CD14-positive monocyte (primary cell): Measurements from ENCODE around the gene UBAP2L. TPM values are rescaled to one million over a fixed set of nuclear protein-coding genes. Genes with fewer than 3 reads are reported as not detected.

Experiments
- DNase-seq, 3 donors: peaks; one replicate each; pipeline ENCODE4 v3.0.0-alpha.2; 2011 to 2022
- H2AFZ ChIP-seq: 2 replicates; pipeline ENCODE4 v1.6.0; 2012; ENCODE audit warnings: mild to moderate bottlenecking, low read depth, low read length, inconsistent platforms; ENCODE audit not compliant: insufficient read depth, poor library complexity, severe bottlenecking
- H3K27ac ChIP-seq, 2 donors: 1 replicate in 1 of 2; 2 replicates in 1 of 2; pipeline ENCODE4 v1.5.1; 2012 to 2013; ENCODE audit warnings: low read length in 2 of 2, control low read depth in 1 of 2, inconsistent platforms in 1 of 2, low read depth in 1 of 2, mild to moderate bottlenecking in 1 of 2
- H3K27me3 ChIP-seq, 2 donors: one replicate each; pipeline versions ENCODE4 v1.6.0 to v1.6.1; 2011 to 2013; ENCODE audit warnings: low read length in 2 of 2; ENCODE audit not compliant: control insufficient read depth in 2 of 2, insufficient read depth in 2 of 2
- H3K36me3 ChIP-seq, 2 donors: replicated peaks in 1 of 2; 1 replicate in 1 of 2; 2 replicates in 1 of 2; pipeline versions ENCODE4 v1.5.1 to v1.6.1; 2012 to 2013; ENCODE audit warnings: low read length in 2 of 2, control low read depth in 1 of 2, inconsistent platforms in 1 of 2, mild to moderate bottlenecking in 1 of 2; ENCODE audit not compliant: insufficient read depth in 2 of 2, control insufficient read depth in 1 of 2
- H3K4me1 ChIP-seq, 2 donors: 1 replicate in 1 of 2; 2 replicates in 1 of 2; pipeline versions ENCODE4 v1.5.1 to v1.6.1; 2012 to 2013; ENCODE audit warnings: low read length in 2 of 2, control low read depth in 1 of 2, inconsistent platforms in 1 of 2, mild to moderate bottlenecking in 1 of 2, moderate library complexity in 1 of 2; ENCODE audit not compliant: insufficient read depth in 2 of 2, control insufficient read depth in 1 of 2
- H3K4me2 ChIP-seq: replicated peaks from 2 replicates; pipeline ENCODE3; 2012; ENCODE audit warnings: low read length, moderate library complexity, mild to moderate bottlenecking; ENCODE audit not compliant: poor library complexity, severe bottlenecking; ENCODE audit errors: extremely low read depth
- H3K4me3 ChIP-seq, 3 experiments: fragments of 200-600 bp in 1 of 3; sonication (generic) in 1 of 3; replicated peaks in 1 of 3; 1 replicate in 2 of 3; 2 replicates in 1 of 3; pipeline ENCODE4 v1.5.1; 2011 to 2013; ENCODE audit warnings: low read length in 3 of 3, mild to moderate bottlenecking in 3 of 3, control low read depth in 2 of 3, low read depth in 2 of 3, inconsistent platforms in 1 of 3, moderate library complexity in 1 of 3
- H3K79me2 ChIP-seq: 2 replicates; pipeline ENCODE4 v1.6.0; 2012; ENCODE audit warnings: mild to moderate bottlenecking, control low read depth, inconsistent platforms, low read length, moderate library complexity; ENCODE audit not compliant: insufficient read depth
- H3K9ac ChIP-seq: 2 replicates; pipeline ENCODE4 v1.6.0; 2017; ENCODE audit warnings: low read length, mild to moderate bottlenecking; ENCODE audit not compliant: insufficient read depth, poor library complexity, severe bottlenecking
- H3K9me3 ChIP-seq, 2 donors: replicated peaks in 1 of 2; 1 replicate in 1 of 2; 2 replicates in 1 of 2; pipeline versions ENCODE4 v1.5.1 to v1.6.1; 2012 to 2013; ENCODE audit warnings: low read length in 2 of 2, control low read depth in 1 of 2; ENCODE audit not compliant: control insufficient read depth in 1 of 2, insufficient read depth in 1 of 2
- H4K20me1 ChIP-seq: 2 replicates; pipeline ENCODE4 v1.6.0; 2012; ENCODE audit warnings: mild to moderate bottlenecking, low read length, control low read depth, moderate library complexity; ENCODE audit not compliant: insufficient read depth
- H3K27ac Mint-ChIP-seq, 7 donors: one replicate each; pipeline ENCODE4 v1.8.0; 2020; ENCODE audit warnings: mild to moderate bottlenecking in 7 of 7, mixed read lengths in 7 of 7, moderate library complexity in 6 of 7, inconsistent platforms in 2 of 7
- H3K27me3 Mint-ChIP-seq, 3 donors: one replicate each; pipeline ENCODE4 v1.8.0; 2021 to 2022; ENCODE audit warnings: low read depth in 3 of 3, mild to moderate bottlenecking in 3 of 3, mixed read lengths in 3 of 3, moderate library complexity in 3 of 3, inconsistent platforms in 1 of 3
- H3K36me3 Mint-ChIP-seq, 2 donors: one replicate each; pipeline ENCODE4 v1.8.0; 2020; ENCODE audit warnings: mixed read lengths in 2 of 2, inconsistent platforms in 1 of 2, mild to moderate bottlenecking in 1 of 2
- H3K4me1 Mint-ChIP-seq: one replicate; pipeline ENCODE4 v1.8.0; 2020; ENCODE audit warnings: mild to moderate bottlenecking, mixed read lengths
- H3K4me3 Mint-ChIP-seq, 2 donors: one replicate each; pipeline ENCODE4 v1.8.0; 2020; ENCODE audit warnings: mild to moderate bottlenecking in 2 of 2, mixed read lengths in 2 of 2, moderate library complexity in 1 of 2
- H3K9me3 Mint-ChIP-seq, 7 donors: one replicate each; pipeline ENCODE4 v1.8.0; 2020 to 2022; ENCODE audit warnings: mixed read lengths in 7 of 7, mild to moderate bottlenecking in 6 of 7, moderate library complexity in 6 of 7, inconsistent platforms in 2 of 7
- WGBS: methylation state at CpG from one replicate; pipeline ENCODE4 v1.1.5; 2013; ENCODE audit warnings: missing lambda C conversion rate; ENCODE audit not compliant: insufficient coverage; 5-methylcytosine and 5-hydroxymethylcytosine counted together
- intact Hi-C, 2 donors: fragments of 100-400 bp; cut with micrococcal nuclease; formaldehyde crosslinking; loops; one replicate each; pipeline versions ENCODE4 v1.15.0 to v1.15.1; 2023
- polyA plus RNA-seq, 3 donors: library from polyadenylated mRNA; depleted of rRNA in 1 of 3; unstranded in 2 of 3; stranded (reverse) in 1 of 3; fragments of 300-500 nt in 2 of 3; fragments of >200 nt in 1 of 3; fragmentation: Illumina TruSeq in 2 of 3; gene quantifications; 1 replicate in 2 of 3; 2 replicates in 1 of 3; pipeline ENCODE4 v1.2.3, GENCODE V29; 2012 to 2021
- TF ChIP-seq, protein P1 (sequence below): fragments of 200-600 bp; IDR thresholded peaks from one replicate; pipeline ENCODE4 v1.8.0; 2022; ENCODE audit warnings: antibody characterized with exemption, mild to moderate bottlenecking

Gene UBAP2L
- polyA plus RNA-seq, 3 donors = 40.1 to 200 (median 46.8) TPM

DNA sequence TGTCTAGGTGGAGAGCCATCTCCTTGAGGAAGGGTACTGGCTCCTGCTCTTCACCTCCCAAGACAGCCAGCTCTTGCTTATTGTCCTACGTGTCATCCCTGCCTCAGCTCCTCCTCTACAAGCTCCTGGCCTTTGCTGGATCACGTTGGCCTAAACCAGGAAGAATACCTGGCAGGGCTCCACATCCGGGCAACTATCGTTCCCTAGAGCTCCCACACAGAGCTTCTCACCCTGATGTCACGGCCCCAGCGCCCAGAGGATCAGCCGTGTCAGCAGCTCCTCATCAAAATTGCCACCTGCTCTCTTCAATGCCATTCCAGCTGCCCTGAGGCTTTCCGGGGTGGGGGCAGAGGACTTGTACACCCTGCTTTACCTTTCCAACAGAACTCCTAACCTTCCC is 26.9 kb upstream of the UBAP2L start:
- Mint-ChIP-seq H3K4me1 (peaks cover 42% of the 10 kb centered on the region), H3K27me3 (peaks cover 0 to 2% (median 2%) of the 10 kb centered on the region in 3 donors), H3K9me3 (no peaks in the 10 kb centered on the region), H3K4me3 (peak overlapping the region in 1 of 2 donors; percentile 80), H3K27ac (peak overlapping the region in 2 of 7 donors; percentile 58 to 63), H3K36me3 (no peaks in the 10 kb centered on the region)
- Histone ChIP-seq H3K9me3 (no peaks in the 10 kb centered on the region), H3K4me2 (peak overlapping the region; percentile 16), H3K9ac (peak overlapping the region; percentile 7), H3K79me2 (no peaks in the 10 kb centered on the region), H3K36me3 (no peaks in the 10 kb centered on the region), H3K27me3 (no peaks in the 10 kb centered on the region), H4K20me1 (no peaks in the 10 kb centered on the region), H3K4me1 (peaks cover 26 to 35% of the 10 kb centered on the region in 2 donors), H2AFZ (peak overlapping the region; percentile 62), H3K27ac (no peak overlapping the region), H3K4me3 (no peak overlapping the region)
- intact Hi-C loops = no loop called here
- DNase-seq = no peak
- WGBS = 67% methylated on average over 8 of the region's 8 CpGs
- TF ChIP-seq, protein P1, sequence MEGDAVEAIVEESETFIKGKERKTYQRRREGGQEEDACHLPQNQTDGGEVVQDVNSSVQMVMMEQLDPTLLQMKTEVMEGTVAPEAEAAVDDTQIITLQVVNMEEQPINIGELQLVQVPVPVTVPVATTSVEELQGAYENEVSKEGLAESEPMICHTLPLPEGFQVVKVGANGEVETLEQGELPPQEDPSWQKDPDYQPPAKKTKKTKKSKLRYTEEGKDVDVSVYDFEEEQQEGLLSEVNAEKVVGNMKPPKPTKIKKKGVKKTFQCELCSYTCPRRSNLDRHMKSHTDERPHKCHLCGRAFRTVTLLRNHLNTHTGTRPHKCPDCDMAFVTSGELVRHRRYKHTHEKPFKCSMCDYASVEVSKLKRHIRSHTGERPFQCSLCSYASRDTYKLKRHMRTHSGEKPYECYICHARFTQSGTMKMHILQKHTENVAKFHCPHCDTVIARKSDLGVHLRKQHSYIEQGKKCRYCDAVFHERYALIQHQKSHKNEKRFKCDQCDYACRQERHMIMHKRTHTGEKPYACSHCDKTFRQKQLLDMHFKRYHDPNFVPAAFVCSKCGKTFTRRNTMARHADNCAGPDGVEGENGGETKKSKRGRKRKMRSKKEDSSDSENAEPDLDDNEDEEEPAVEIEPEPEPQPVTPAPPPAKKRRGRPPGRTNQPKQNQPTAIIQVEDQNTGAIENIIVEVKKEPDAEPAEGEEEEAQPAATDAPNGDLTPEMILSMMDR = no peak

DNA sequence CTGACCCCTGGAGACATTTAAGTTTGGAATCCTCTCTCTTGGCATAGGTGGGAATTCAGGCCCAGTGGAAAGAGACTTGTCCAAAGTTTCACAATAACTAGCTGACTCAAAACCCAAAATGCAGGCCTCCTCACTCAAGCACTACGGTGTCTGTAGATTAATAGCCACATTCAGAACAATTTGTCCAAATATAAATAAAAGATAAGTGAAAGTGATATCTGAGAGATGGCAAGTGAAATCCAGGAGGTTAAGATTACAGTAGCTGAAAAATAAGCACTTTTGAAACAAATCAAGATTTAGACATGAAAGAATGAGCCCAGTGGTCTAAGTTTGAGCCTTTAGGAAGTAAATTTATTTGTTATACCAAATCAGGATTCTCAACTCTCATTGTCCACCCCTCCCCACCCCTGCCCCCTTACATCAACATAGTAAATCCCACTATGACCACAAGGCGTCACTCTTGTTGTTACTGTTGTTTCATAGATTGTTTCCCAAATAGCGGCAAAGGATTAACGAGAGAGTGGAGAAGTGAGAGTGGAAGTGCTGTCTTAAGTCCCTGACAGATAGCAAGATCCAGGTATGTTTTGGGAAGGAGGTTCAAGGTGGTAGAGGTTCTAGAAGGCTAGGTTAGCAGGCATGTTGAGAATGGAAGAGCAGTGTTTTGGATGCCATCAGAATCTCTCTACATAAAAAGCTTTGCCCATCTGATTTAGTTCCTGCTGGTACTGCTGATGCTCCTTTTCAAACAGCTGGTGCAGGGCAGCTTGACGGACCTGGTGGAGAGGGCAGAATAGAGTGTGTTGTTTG is 21.8 kb upstream of the UBAP2L start:
- Histone ChIP-seq H3K27me3 (no peaks in the 10 kb centered on the region), H3K9me3 (no peaks in the 10 kb centered on the region), H4K20me1 (no peaks in the 10 kb centered on the region), H3K9ac (no peak overlapping the region), H3K4me2 (peak overlapping the region; percentile 29), H3K27ac (no peak overlapping the region), H2AFZ (peak overlapping the region; percentile 60), H3K36me3 (no peaks in the 10 kb centered on the region), H3K4me1 (peaks cover 6 to 16% of the 10 kb centered on the region in 2 donors), H3K79me2 (no peaks in the 10 kb centered on the region), H3K4me3 (no peak overlapping the region)
- intact Hi-C loops = loop anchor here in 1 of 2 donors (5.0 kb wide), 1 partner anchor 73 kb away; the partner anchor contains the start of gene HAX1
- H3K36me3 Mint-ChIP-seq = no peaks in the 10 kb centered on the region
- peaks cover 0 to 1% (median 1%) of the 10 kb centered on the region in 3 donors for H3K27me3 Mint-ChIP-seq
- H3K27ac Mint-ChIP-seq = no peak overlapping the region
- no peak overlapping the region for H3K4me3 Mint-ChIP-seq
- peaks cover 12% of the 10 kb centered on the region for H3K4me1 Mint-ChIP-seq
- TF ChIP-seq, protein P1 = peak; percentile 71
- 0% methylated on average over 1 of the region's 5 CpGs for WGBS
- DNase-seq = peak; percentile 44 to 72 (median 63)
- no peaks in the 10 kb centered on the region for H3K9me3 Mint-ChIP-seq
